Stomach (tissue), 4 donors: ENCODE results near the gene TOM1L1.

Experiments
- CTCF ChIP-seq, 7 experiments: fragments of 450-650 bp in 4 of 7; fragments of 200-600 bp in 3 of 7; sonication (generic) in 3 of 7; IDR thresholded peaks; one replicate each; pipeline ENCODE4 v1.5.1; 2016 to 2019; ENCODE audit warnings: antibody characterized with exemption in 7 of 7, control low read depth in 2 of 7, mild to moderate bottlenecking in 1 of 7
- EP300 ChIP-seq: sonication (generic); formaldehyde crosslinking; IDR thresholded peaks from one replicate; pipeline ENCODE4 v1.6.1; 2017; ENCODE audit warnings: antibody characterized with exemption
- POLR2A ChIP-seq, 4 donors: fragments of 450-650 bp; IDR thresholded peaks; one replicate each; pipeline ENCODE4 v1.6.1; 2016; ENCODE audit warnings: antibody characterized with exemption in 4 of 4, control low read depth in 2 of 4, mild to moderate bottlenecking in 1 of 4, moderate library complexity in 1 of 4
- POLR2AphosphoS5 ChIP-seq, 3 donors: sonication (generic); formaldehyde crosslinking; IDR thresholded peaks; one replicate each; pipeline ENCODE4 v1.6.1; 2016; ENCODE audit warnings: antibody characterized with exemption in 3 of 3

GRCh38 chr17:54863176-54863575, 37.5 kb upstream of the TOM1L1 start:
- no peak for TF ChIP-seq CTCF (IDR thresholded peaks at IDR 0.05)
- no peak for TF ChIP-seq POLR2A (IDR thresholded peaks at IDR 0.05)
- no peak for TF ChIP-seq POLR2AphosphoS5 (IDR thresholded peaks at IDR 0.05)
- TF ChIP-seq EP300: no peak
